GM23338 (cell line): Measurements from ENCODE around the gene UNC93B1.

Experiments used
- CREB1 ChIP-seq: fragments of 250-450 bp; sonication (Bioruptor Pico); IDR thresholded peaks from 2 replicates; pipeline ENCODE4 v1.5.0; 2020; ENCODE audit warnings: low read depth, mild to moderate bottlenecking, moderate library complexity
- EZH2 ChIP-seq: fragments of 200-600 bp; sonication (generic); IDR thresholded peaks from one replicate; pipeline ENCODE4 v1.8.0; 2017; ENCODE audit warnings: antibody characterized with exemption, mild to moderate bottlenecking, low read depth; ENCODE audit not compliant: unreplicated experiment
- EZH2phosphoT487 ChIP-seq: fragments of 200-600 bp; sonication (generic); IDR thresholded peaks from one replicate; pipeline ENCODE4 v1.8.1; 2018; ENCODE audit warnings: antibody characterized with exemption; ENCODE audit not compliant: unreplicated experiment
- JUNB ChIP-seq: IDR thresholded peaks from one replicate; pipeline ENCODE4 v1.6.1; 2016; ENCODE audit warnings: antibody characterized with exemption; ENCODE audit not compliant: unreplicated experiment
- NANOG ChIP-seq: IDR thresholded peaks from 2 replicates; pipeline ENCODE4 v1.6.1; 2016; ENCODE audit warnings: antibody characterized with exemption, borderline replicate concordance
- POLR2AphosphoS5 ChIP-seq: IDR thresholded peaks from 2 replicates; pipeline ENCODE4 v1.6.1; 2016; ENCODE audit warnings: antibody characterized with exemption, low read depth
- ZNF114 ChIP-seq: fragments of 250-450 bp; sonication (Bioruptor Pico); IDR thresholded peaks from 2 replicates; pipeline ENCODE4 v1.5.0; 2020; ENCODE audit warnings: mild to moderate bottlenecking, moderate library complexity
- TF ChIP-seq, protein P1 (sequence below), 2 experiments: fragments of 200-600 bp in 1 of 2; sonication (generic) in 1 of 2; conservative IDR thresholded peaks; 2 replicates each; pipeline versions ENCODE4 v1.5.1 to v1.6.1; 2016 to 2017; ENCODE audit warnings: antibody characterized with exemption in 2 of 2, low read depth in 2 of 2, mild to moderate bottlenecking in 2 of 2, moderate library complexity in 1 of 2
- TF ChIP-seq, protein P2 (sequence below): IDR thresholded peaks from one replicate; pipeline ENCODE4 v1.6.1; 2018; ENCODE audit warnings: antibody characterized with exemption; ENCODE audit not compliant: unreplicated experiment
- TF ChIP-seq, protein P3 (sequence below): IDR thresholded peaks from 2 replicates; pipeline ENCODE4 v1.6.1; 2016; ENCODE audit warnings: antibody characterized with exemption

DNA sequence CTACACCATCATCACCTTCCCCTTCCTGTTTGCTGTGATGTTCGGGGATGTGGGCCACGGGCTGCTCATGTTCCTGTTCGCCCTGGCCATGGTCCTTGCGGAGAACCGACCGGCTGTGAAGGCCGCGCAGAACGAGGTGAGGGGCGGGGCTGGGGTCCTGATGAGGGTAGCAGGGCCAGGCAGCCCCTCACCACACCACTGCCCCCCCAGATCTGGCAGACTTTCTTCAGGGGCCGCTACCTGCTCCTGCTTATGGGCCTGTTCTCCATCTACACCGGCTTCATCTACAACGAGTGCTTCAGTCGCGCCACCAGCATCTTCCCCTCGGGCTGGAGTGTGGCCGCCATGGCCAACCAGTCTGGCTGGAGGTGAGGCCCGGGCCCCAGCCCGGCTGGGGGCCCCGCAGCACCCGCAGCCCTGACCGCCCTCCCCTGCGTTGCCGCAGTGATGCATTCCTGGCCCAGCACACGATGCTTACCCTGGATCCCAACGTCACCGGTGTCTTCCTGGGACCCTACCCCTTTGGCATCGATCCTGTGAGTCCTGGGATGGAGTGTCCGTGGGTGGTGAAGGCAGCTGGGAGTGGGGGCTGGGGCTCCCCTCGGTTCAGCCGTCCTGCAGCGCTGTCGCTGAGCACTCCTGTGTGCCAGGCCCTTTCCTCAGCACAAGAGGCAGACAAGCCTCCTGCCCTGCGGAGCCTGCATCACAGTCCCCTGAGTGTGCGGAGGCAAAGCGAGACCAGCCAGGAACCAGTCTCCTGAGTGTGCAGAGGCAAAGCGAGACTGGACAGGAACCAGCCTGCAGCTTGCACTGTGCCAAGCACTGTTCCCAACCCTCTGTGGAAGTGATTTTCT is 43.8 kb upstream of the UNC93B1 start:
- TF ChIP-seq, protein P1, sequence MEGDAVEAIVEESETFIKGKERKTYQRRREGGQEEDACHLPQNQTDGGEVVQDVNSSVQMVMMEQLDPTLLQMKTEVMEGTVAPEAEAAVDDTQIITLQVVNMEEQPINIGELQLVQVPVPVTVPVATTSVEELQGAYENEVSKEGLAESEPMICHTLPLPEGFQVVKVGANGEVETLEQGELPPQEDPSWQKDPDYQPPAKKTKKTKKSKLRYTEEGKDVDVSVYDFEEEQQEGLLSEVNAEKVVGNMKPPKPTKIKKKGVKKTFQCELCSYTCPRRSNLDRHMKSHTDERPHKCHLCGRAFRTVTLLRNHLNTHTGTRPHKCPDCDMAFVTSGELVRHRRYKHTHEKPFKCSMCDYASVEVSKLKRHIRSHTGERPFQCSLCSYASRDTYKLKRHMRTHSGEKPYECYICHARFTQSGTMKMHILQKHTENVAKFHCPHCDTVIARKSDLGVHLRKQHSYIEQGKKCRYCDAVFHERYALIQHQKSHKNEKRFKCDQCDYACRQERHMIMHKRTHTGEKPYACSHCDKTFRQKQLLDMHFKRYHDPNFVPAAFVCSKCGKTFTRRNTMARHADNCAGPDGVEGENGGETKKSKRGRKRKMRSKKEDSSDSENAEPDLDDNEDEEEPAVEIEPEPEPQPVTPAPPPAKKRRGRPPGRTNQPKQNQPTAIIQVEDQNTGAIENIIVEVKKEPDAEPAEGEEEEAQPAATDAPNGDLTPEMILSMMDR (conservative IDR thresholded peaks at IDR 0.05; ENCODE audit: low read depth in 2 of 2): no peak
- TF ChIP-seq, protein P2, sequence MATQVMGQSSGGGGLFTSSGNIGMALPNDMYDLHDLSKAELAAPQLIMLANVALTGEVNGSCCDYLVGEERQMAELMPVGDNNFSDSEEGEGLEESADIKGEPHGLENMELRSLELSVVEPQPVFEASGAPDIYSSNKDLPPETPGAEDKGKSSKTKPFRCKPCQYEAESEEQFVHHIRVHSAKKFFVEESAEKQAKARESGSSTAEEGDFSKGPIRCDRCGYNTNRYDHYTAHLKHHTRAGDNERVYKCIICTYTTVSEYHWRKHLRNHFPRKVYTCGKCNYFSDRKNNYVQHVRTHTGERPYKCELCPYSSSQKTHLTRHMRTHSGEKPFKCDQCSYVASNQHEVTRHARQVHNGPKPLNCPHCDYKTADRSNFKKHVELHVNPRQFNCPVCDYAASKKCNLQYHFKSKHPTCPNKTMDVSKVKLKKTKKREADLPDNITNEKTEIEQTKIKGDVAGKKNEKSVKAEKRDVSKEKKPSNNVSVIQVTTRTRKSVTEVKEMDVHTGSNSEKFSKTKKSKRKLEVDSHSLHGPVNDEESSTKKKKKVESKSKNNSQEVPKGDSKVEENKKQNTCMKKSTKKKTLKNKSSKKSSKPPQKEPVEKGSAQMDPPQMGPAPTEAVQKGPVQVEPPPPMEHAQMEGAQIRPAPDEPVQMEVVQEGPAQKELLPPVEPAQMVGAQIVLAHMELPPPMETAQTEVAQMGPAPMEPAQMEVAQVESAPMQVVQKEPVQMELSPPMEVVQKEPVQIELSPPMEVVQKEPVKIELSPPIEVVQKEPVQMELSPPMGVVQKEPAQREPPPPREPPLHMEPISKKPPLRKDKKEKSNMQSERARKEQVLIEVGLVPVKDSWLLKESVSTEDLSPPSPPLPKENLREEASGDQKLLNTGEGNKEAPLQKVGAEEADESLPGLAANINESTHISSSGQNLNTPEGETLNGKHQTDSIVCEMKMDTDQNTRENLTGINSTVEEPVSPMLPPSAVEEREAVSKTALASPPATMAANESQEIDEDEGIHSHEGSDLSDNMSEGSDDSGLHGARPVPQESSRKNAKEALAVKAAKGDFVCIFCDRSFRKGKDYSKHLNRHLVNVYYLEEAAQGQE: no peak
- no peak for TF ChIP-seq POLR2AphosphoS5
- no peak for TF ChIP-seq EZH2phosphoT487
- TF ChIP-seq EZH2: no peak
- TF ChIP-seq JUNB: no peak
- no peak for TF ChIP-seq CREB1 (CRISPR knock-in tag)
- TF ChIP-seq ZNF114 (CRISPR knock-in tag): no peak
- TF ChIP-seq, protein P3, sequence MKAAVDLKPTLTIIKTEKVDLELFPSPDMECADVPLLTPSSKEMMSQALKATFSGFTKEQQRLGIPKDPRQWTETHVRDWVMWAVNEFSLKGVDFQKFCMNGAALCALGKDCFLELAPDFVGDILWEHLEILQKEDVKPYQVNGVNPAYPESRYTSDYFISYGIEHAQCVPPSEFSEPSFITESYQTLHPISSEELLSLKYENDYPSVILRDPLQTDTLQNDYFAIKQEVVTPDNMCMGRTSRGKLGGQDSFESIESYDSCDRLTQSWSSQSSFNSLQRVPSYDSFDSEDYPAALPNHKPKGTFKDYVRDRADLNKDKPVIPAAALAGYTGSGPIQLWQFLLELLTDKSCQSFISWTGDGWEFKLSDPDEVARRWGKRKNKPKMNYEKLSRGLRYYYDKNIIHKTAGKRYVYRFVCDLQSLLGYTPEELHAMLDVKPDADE: no peak
- no peak for TF ChIP-seq NANOG
